HG02623 (cell line): ENCODE measurements around the gene AKT2.

Source experiments
- ATAC-seq: cut with Tn5 transposase; IDR thresholded peaks from one replicate; pipeline ENCODE4 v1.9.1; 2021; ENCODE audit warnings: moderate library complexity; ENCODE audit not compliant: unreplicated experiment

AKT2 gene

DNA sequence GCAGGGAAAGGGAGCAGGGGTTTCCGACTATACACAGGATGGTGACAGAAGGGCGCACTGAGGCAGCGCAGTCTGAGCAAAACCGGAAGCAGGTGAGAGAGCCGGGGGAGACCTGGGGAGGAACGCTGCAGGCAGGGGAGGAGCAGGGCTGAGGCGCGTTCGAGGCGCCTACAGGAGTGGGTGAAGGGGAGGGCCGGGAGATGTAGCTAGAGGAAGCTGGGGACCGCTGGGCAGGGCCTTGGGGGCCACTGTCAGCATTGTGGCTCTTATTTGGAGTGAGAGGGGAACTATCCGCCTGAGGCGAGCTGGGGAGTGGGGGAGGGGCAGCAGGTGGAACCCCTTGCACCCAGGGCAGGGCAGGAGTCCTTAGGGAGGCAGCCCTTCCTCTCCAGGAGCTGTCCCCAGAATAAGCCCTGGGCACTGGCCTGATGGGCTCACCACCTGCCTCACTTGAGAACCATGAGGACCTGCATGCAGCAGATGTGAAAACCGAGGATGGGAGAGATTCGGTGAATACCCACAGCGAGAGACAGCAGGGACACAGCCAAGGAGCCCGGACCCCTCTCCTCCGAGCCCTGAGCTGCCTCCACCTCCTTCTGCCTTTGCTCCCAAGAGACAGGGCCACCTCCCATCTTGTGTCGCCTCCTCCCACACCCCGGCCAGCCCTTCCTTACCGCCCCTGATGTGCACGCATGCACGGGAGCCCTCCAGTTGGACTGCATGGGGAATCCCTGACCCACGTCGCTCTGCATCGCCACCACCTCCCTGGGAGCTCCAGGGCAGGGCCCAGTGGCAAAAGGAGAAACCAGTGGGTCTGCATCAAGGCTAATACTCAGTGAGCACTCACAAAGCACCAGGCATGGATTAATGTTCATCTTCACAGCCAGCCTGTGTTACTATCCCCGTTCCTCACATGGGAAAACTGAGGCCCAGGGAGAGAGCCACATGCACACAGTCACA is 10.3 kb downstream of the AKT2 start:
- no peak for ATAC-seq

DNA sequence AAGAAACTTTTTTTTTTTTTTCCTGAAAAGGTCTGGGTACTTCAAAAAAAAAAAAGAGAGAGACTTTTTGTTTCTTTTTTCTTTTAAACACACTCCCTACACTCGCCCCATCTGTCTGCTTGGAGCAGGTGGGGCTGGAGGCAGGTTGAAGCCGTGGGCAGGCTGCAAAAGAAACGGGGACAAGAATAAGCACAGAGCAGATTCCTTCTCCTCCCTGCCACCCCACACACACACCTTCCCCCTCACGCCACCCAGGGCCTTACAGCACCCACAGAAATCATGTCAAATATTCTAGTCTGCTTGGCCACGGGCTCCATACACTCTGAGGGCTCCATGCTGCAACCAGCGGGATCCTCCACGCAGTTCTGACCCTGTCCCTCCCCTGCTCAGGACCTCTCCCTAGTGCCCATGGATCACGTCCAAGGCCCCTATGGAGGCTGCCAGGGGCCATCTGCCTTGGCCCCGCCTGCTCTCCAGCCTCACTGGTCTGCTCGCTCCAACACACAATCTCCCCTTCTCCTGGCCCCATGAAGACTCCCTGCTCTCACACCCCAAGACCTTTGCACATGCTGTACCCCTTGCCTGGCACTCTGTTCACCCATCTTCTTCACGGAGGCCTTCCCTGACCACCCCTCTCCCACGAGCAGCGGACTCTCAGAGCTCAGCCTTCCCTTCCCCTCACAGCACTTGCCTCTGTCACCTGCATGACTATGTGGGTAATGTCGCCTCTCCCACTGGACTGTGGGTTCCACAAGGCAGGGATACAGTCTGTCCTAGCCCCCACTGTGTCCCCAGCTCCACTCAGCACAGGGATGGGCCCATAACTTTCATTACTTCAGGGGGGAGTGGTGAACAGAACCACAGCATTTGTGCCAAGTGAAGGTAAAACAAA is 11.4 kb downstream of the AKT2 start:
- ATAC-seq = no peak

DNA sequence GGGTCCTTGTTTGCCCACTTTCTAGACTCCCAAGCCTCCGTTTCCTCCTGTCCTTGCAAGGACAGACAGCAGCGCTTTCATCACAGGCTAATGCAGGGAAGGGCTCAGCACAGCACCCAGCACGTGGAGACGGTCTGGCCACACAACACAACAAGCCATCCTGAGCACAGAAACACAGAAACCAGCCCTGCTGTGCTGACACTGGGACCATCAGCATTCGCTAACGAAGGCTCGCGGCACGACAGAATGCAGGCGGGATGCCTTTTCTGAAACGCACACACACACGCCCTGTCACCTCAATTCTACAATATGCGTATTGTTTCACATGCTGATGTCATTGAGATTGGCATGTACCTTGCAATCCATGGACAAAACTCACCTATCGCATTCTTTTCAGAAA is 12.9 kb downstream of the AKT2 start:
- ATAC-seq = no peak

DNA sequence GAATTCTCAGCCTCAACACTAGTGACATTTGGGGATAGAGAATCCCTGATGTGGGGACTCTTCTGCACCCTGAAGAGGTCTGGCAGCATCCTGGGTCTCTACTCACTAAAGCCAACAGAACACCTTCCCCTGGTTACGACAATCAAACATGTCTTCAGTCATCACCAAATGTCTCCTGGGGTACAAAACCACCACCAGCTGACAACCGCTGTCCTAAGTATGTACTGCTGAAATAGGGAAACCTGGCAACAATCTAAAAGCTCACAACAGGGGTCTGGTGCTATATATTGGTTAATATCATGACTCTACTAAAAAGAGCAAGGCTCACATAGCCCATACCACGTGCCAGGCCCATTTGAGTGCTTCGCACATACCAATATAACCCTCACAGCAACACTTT is 13.4 kb downstream of the AKT2 start:
- no peak for ATAC-seq

DNA sequence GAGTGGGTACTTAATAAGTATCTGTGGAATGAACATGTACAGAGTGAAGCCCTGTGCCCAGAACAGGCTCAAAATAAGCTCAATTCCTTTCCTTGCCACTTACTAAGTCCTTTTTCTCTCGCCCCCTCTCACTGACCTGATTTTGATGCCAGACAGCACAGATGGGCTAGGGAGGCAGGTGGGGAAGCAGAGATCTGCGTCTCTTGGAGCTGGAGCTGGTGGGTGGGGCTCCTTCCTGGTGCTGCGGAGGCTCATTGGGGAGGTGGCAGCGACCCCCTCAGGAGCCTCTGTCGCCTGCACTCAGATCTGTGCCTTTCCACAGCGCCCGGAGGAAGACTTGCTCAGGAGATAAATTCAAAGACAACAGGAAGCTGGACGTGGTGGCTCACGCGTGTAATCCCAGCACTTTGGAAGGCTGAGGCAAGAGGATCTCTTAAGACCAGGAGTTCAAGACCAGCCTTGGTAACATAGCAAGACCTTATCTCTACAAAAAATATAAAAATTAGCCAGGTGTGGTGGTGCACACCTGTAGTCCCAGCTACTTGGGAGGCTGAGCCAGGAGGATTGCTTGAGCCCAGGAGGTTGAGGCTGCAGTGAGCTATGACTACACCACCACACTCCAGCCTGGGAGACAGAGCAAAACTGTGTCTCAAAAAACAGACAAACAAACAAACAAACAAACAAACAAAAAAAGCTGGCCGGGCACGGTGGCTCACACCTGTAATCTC is 14.6 kb downstream of the AKT2 start:
- no peak for ATAC-seq

DNA sequence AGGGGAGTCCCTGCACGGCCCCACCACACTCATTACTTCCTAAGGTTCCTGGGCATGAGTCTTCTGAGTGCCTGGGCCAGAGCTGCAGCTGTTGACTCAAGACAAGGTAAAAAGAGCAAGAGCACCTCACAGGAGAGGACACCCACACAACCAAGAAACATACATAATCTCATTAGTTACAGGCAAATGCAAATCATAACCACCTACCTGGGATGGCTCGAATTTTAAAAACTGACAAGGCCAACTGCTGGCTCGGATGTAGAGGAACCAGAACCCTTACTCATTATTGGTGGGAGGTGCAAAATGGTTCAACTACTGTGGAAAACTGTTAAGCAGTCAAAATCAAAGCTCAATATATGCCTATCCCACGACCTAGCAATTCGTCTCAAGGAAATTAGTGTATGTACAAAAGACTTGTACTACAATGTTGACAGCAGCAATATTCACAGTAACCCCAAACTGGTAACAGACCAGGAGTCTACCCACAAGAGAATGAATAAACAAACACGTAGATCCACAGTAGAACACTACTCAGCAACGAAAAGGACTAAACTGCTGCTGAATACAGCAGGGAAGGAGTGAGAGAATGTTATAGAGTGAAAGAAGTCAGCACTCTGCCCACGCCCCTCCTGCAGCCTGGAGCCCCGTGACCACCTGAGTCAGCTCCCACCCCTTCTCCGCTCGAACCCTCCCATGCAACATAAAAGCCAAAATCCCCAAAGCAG is 15.8 kb downstream of the AKT2 start:
- no peak for ATAC-seq

DNA sequence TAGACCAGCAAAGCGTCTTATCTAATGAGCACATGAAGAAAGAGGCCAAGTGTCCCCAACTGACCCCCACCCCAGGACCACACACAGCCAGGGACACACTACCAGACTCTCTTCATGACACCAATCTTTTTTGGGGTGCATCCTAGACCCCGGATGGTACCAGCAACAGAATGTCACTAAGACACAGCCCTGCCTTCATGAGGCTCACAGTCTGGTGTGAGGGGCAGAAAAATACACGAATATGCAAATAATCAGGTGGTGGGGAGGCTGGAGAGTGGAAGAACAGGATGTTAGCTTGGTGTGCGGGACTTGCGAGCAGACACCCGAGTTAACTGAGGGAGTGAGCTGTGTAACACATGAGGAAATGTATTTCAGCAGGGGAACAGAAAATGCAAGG is 17.5 kb downstream of the AKT2 start:
- no peak for ATAC-seq

DNA sequence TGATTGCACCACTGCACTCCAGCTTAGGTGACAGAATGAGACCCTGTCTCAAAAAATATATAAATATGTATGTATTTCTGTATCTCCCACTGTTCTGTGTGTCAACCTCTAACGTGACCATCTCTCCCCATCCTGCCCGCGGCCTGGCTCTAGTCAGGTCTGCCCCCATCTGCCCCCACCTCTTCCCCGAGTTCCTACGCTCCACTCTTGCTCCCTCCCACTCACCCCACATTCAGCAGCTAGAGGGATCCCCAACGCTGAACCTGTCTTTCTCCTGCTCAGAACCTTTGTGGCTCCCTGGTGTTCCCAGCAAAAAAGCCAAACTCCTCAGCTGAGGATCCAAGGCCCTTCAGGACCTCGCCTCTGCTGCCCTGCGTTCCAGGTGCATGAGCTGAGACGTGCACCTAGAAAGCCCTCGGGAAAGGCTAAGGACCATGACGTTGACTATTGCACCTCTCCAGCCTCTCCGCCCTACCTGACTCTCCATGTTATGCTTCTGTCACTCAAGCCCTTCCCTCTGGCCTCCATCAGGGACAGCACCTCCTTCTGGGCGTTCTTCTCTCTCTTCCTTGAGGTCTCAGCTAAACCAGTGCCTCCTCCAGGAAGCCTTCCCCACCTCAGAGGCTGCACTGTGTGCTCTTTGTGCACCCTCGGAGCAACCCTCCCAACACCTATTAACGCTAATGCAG is 18.1 kb downstream of the AKT2 start:
- ATAC-seq = no peak

DNA sequence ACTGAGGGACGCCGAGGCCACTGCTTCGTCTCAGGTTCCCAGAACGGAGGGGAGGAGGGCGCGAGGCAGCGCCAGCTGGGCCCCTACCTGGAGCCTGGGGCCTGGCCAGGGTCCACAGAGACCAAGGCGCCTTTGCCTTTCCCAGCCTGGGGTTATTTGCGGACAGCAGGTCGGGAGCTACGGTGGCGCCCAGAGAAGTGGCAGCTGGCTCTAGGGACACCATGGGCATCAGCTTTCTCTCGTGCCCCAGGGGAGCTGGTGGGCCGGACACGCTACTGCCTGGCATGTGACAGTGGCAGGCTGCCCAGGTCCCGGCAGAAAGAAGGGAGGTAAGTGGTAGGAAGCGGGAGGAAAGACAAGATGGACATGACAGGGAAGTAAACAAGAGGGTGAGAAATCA is 19.0 kb downstream of the AKT2 start:
- ATAC-seq = no peak

DNA sequence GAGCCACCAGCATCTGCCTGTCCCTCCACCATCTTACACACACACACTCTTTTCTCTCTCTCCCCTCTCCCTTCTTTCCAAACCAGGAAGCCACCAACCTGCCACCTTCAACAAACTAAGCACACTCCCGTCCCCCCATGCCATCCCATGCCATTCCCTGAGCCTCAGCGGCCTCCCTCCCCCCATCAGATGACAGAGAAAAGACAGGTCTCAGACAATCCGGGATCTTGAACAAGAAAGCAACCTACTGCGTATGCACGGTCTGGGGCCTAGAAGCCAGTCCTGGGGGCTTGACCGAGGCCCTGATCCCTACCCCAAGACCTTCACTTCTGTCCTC is 19.4 kb downstream of the AKT2 start:
- no peak for ATAC-seq

DNA sequence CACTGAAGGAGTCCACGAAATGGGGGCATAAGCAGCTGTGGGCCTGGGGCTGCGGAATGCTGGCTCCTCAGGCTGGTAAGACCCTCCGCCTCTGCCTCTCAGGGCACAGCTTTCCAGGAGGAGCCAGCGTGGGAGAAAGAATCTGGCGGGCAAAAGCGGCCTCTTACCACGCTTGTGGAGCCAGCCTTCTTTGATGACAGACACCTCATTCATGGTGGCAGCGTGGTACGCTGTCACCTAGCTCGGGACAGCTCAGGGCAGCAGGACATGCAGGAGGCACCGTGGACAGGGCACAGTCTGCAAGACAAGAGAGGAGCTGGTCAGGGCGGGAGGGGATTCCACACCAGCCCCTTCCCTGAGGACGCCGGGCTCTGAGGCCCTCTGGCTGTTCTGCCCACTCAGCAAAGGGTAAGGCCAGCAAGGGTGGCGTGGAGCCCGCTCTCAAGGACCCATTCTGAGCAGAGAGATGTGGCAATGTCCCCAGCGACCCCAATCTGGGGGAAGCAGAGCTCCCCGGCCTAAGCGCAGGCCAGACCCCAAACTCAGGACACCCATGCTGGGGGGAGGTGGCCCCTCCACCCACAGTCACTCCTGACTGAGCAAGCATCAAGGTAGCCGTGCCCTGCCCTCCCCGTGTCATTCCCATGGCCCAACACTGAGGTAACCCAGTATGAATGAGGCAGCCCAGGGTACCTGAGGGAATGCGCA is 19.9 kb downstream of the AKT2 start:
- ATAC-seq = no peak

DNA sequence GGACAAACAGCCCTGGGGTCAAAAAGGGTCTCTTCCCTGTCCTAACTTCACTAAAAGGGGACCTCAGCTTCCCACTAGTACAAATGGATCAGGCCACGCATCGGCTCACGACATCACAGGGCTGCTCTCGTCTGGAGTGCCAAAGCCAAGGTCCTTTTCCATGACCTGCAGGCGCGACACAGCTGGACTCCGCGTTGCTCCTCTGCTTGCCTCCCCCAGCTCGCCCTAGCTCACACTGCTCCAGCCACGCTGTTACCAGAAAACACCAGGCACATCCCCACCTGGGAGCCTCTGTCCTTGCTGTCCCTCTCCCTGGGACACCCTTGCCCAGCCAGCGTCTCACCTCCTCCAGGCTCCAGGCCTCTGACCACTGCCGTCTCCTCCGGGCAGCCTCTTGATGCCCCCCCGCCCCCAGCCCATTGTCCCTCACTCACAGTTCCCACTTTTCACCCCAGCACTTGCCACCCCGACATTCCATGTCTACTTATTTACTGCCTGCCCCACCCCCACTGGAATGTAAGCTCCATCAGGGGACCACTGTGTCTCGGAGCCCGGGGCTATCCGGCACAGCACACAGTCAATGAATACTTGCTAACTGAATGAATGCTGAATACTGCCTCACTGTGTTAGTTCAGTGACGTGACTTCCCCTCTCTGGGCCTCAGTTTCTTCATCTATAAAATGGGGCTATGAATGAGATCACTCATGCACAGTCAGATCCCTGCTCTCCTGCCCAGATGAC is 20.7 kb downstream of the AKT2 start:
- no peak for ATAC-seq

DNA sequence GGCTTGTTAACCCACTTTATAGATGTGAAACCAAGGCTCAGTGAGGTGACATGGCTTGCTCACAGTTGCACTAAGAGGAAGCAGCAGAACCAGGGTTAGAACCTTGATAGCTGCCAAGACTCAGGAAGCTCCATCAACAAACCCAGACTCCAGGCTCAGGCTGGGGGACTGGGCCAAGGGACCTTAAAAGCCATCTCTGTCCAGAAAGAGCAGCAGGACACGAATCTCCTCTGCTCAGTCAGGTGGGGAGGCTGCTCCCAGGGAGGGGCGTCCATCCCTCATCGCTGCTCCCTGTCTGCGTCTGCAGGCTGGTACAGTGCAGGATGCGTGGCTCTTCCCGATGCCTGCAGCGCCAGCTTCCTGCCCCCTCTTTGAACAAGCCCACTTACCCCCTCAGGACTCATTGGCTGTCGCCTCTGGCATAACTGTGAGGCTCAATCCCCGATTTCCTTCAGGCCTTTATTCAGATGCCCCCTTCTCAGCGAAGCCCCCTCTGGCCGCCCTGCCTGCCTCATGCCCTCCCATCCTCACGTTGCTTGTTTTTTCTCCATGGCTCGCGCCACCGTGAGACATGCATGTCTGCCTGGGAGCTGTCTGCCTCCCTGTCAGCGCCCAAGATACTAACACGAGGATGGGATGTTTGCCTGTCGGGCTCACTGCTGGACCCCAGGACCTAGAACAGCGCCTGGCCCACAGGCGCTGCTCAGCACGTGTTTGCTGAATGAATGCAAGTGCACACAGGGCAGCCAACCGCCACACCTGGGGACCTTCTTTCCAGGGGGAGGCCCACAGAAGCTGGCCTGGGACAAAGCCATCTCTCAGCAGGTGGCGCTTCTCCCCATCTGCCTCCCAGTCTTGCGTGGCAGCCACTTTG is 21.5 kb downstream of the AKT2 start:
- no peak for ATAC-seq

DNA sequence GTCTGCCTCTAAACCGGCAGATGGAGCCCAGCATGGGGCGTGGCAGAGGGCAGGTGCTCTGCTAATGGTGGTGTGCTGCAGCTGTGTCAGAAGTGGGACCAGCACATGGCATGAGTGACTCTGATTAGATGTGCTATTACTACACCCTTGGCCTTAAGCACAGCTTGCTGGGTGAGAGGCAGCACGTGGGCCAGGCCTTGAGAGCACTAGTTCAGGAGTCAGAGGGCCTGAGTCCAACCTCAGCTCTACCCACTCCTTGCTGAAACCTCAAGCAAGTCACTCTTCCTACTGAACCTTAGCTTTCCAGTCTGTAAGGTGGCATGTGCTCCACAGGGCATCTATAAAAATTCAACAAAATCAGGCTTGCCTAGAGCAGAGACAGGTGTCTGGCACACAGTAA is 22.7 kb downstream of the AKT2 start:
- ATAC-seq = no peak

DNA sequence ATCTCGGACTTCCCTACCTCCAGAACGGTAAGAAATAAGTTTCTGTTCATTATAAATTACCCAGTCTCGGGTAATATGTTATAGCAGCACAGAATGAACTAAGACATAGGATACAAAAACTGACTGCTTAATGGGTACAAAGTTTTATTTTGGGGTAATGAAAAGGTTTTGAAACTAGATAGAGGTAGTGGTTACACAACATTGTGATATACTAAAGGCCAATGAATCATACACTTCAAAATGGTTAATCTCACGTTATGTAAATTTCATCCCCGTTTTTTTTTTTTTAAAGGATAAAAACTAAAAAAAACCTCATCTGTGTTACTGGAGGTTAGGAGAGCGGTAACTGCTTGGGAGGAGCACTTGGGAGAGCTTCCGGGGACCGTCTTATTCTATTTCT is 23.5 kb downstream of the AKT2 start:
- no peak for ATAC-seq

DNA sequence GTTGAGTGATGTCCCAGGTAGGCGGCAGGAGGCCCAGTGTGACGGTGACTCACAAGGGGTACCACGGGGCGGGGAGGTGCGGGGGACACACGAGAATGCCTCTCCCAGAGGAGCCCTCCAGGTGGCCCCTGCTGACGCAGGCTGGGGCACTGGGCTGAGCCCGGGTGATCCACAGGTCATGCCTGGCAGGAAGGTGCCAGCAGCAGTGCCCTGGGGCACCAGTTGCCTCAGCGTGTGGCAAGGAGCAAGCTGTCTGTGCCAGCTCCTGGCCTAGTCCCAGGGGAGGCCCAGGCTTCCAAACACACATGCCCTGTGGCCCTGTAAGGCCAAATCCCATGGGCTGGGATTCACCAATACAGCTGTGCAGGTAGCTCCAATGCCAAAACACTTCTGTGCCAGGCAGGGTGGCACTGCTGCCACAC is 28.0 kb downstream of the AKT2 start:
- ATAC-seq = no peak

DNA sequence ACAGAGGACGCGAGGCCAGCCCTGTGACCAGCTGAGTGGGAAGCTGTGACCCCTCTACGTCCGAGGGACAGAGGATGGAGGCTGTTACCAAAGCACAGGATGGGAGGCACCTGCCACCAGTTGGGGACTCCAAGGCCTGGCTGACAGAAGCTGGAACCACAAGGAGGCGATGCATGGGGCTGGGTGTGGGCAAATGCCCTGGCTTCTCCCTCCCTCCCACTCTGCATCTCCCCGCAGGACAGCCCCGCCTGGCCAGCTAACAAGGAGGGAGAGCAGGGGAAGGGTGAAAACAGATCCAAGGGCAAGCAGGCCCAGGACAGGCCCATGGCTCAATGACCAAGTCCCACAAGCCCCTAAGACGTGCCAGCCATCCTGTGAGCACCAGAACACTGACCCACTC is 28.6 kb downstream of the AKT2 start:
- ATAC-seq = no peak

DNA sequence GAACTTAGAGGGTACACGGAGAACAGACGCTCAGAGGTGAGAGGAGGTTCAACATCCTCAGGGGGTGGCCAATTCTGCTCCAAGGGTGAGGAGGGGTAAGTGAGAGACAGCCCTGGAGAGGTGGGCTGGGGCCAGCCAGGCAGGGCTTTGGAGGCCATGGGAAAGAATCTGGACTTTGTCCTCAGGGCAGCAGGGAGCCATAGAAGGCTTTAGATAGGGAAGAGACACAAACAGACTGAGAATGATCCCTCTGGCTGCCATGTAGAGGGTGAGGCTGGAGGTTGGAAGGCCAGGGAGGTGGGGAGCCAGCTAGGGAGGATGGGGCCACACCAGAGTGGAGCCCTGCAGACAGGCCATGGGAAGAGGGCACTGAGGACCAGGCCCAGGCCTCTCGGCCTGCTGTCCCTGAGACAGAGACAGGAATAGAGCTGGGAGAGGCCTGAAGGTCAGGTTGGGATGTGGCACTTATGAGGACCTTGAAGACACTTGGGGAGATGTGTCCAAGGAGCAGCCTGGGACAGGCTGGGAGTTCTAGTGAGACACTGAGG is 29.5 kb downstream of the AKT2 start:
- ATAC-seq = no peak
